Measurements from ENCODE around the gene KIF5B.
"Not testable (repeated sequence)": the region's sequence is repeated elsewhere in the genome, so short reads cannot be mapped to it uniquely, and the experiment has no call there.

Gene KIF5B

DNA sequence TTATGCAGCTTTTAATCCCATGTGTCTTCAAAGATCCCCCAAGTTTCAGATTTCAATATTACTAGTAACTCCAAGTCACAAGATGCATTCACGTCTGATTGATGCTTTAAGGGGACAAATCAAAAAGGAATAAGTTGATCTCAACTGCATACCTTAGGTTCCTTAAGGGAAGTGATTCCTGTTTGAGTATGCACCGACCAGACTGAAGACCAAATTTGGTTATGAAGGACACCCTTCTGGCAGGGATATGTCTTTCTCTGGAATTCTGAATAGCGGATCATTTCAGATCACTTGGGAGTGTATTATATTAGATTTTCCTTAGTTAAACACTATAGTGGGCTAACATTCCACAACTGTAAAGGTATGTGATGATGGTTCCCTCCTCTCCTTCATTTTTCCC is 4.3 kb downstream of the KIF5B start:
- no peak for TF ChIP-seq CTCF (IDR thresholded peaks at IDR 0.05; ENCODE audit: low read depth, low read length)

GRCh38 chr10:32050177-32050576 is 6.0 kb downstream of the KIF5B start:
- Histone ChIP-seq H3K4me3 (ENCODE audit: low read depth, low read length) (no peak overlapping the region), H3K27me3 (no peaks in the 10 kb centered on the region), H3K36me3 (peaks cover 34% of the 10 kb centered on the region), H3K9me3 (no peaks in the 10 kb centered on the region), H3K4me1 (no peaks in the 10 kb centered on the region; the same call in 1 of the 2 replicates)
- no peak for TF ChIP-seq CTCF (IDR thresholded peaks at IDR 0.05; ENCODE audit: low read depth, low read length)
- no peak for DNase-seq

More for the DNA sequence above, 4.3 kb downstream of the KIF5B start:
- Histone ChIP-seq H3K36me3 (peaks cover 17% of the 10 kb centered on the region), H3K9me3 (no peaks in the 10 kb centered on the region), H3K27me3 (no peaks in the 10 kb centered on the region), H3K4me1 (peaks cover 3% of the 10 kb centered on the region; the same call in 1 of the 2 replicates), H3K4me3 (ENCODE audit: low read depth, low read length) (no peak overlapping the region)
- DNase-seq, result no peak

DNA sequence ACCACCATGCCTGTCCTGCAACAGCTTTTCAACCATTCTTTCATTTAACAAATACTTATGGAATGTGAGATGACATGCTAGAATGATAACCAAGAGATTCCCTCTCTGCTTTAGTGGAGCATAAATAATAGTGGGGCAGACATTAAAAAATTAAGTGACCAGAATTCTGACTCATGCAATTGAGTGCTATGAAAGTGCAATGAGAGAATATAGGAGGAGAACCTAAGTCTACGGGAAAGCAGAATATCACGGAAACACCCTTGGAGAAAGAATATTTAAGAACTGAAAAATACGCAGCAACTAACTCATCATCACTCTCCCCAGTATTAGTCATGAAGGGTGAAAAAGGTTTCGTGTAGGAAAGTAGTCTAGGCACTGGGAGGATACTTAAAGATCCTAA is 7.1 kb downstream of the KIF5B start:
- Histone ChIP-seq H3K9me3 (no peaks in the 10 kb centered on the region), H3K36me3 (peaks cover 40% of the 10 kb centered on the region), H3K4me3 (ENCODE audit: low read depth, low read length) (no peak overlapping the region), H3K4me1 (no peaks in the 10 kb centered on the region; the same call in 1 of the 2 replicates), H3K27me3 (no peaks in the 10 kb centered on the region)
- TF ChIP-seq CTCF (IDR thresholded peaks at IDR 0.05; ENCODE audit: low read depth, low read length), result no peak
- DNase-seq, result no peak

GRCh38 chr10:32048282-32048681 is 7.9 kb downstream of the KIF5B start:
- H3K27me3 ChIP-seq, result no peaks in the 10 kb centered on the region
- no peak for DNase-seq
- no peak overlapping the region for H3K4me3 ChIP-seq (ENCODE audit: low read depth, low read length)
- no peaks in the 10 kb centered on the region; the same call in 1 of the 2 replicates for H3K4me1 ChIP-seq
- TF ChIP-seq CTCF (IDR thresholded peaks at IDR 0.05; ENCODE audit: low read depth, low read length), result no peak
- peaks cover 43% of the 10 kb centered on the region for H3K36me3 ChIP-seq
- H3K9me3 ChIP-seq, result no peaks in the 10 kb centered on the region

GRCh38 chr10:32047881-32048280 is 8.3 kb downstream of the KIF5B start:
- no peak overlapping the region for H3K4me3 ChIP-seq (ENCODE audit: low read depth, low read length)
- no peak for TF ChIP-seq CTCF (IDR thresholded peaks at IDR 0.05; ENCODE audit: low read depth, low read length)
- no peaks in the 10 kb centered on the region for H3K9me3 ChIP-seq
- H3K4me1 ChIP-seq, result no peaks in the 10 kb centered on the region; the same call in 1 of the 2 replicates
- no peaks in the 10 kb centered on the region for H3K27me3 ChIP-seq
- no peak for DNase-seq
- peaks cover 47% of the 10 kb centered on the region for H3K36me3 ChIP-seq

GRCh38 chr10:32046151-32046550 is 10.1 kb downstream of the KIF5B start:
- Histone ChIP-seq H3K36me3 (peaks cover 52% of the 10 kb centered on the region), H3K4me3 (ENCODE audit: low read depth, low read length) (no peak overlapping the region), H3K9me3 (no peaks in the 10 kb centered on the region), H3K27me3 (no peaks in the 10 kb centered on the region), H3K4me1 (no peaks in the 10 kb centered on the region; the same call in 1 of the 2 replicates)
- DNase-seq, result no peak
- no peak for TF ChIP-seq CTCF (IDR thresholded peaks at IDR 0.05; ENCODE audit: low read depth, low read length)

GRCh38 chr10:32042730-32043129 is 13.5 kb downstream of the KIF5B start:
- H3K4me3 ChIP-seq (ENCODE audit: low read depth, low read length); H3K27me3 ChIP-seq; DNase-seq; H3K4me1 ChIP-seq; H3K9me3 ChIP-seq: not testable (repeated sequence)
- peaks cover 68% of the 10 kb centered on the region for H3K36me3 ChIP-seq

Data from BE2C (cell line).